Neutrophil (primary cell): ENCODE data around the gene DBN1.

Experiments
- H3K27ac ChIP-seq: fragments of 200-600 bp; sonication (generic); 2 replicates; pipeline ENCODE4 v1.5.1; 2016; ENCODE audit warnings: mild to moderate bottlenecking, moderate library complexity
- H3K27me3 ChIP-seq: fragments of 200-600 bp; sonication (generic); 2 replicates; pipeline ENCODE4 v1.6.0; 2016; ENCODE audit warnings: mild to moderate bottlenecking
- H3K36me3 ChIP-seq: fragments of 200-600 bp; sonication (generic); 2 replicates; pipeline ENCODE4 v1.5.1; 2017
- H3K4me1 ChIP-seq, 2 experiments: fragments of 200-600 bp in 1 of 2; sonication (generic) in 1 of 2; 1 replicate in 1 of 2; 2 replicates in 1 of 2; pipeline versions ENCODE4 v1.5.1 to v1.6.1; 2013 to 2016; ENCODE audit warnings: low read depth in 1 of 2, low read length in 1 of 2, mild to moderate bottlenecking in 1 of 2, moderate library complexity in 1 of 2; ENCODE audit not compliant: control insufficient read depth in 1 of 2, insufficient read depth in 1 of 2
- H3K4me3 ChIP-seq, 2 experiments: fragments of 200-600 bp in 1 of 2; sonication (generic) in 1 of 2; 1 replicate in 1 of 2; 2 replicates in 1 of 2; pipeline ENCODE4 v1.5.1; 2013 to 2016; ENCODE audit warnings: low read depth in 1 of 2, low read length in 1 of 2, mild to moderate bottlenecking in 1 of 2, moderate library complexity in 1 of 2
- H3K9me3 ChIP-seq: fragments of 200-600 bp; sonication (generic); 2 replicates; pipeline ENCODE4 v1.5.1; 2016
- CTCF ChIP-seq: fragments of 200-600 bp; sonication (generic); IDR thresholded peaks from 2 replicates; pipeline ENCODE4 v1.5.1; 2016; ENCODE audit warnings: antibody characterized with exemption

DBN1 gene

GRCh38 chr5:177440211-177440989 lies 33.0 kb downstream of the DBN1 start:
- Histone ChIP-seq H3K4me3 (no peak overlapping the region), H3K27ac (peak overlapping the region; percentile 98), H3K9me3 (no peaks in the 10 kb centered on the region), H3K36me3 (peaks cover 96% of the 10 kb centered on the region), H3K4me1 (peaks cover 65 to 66% of the 10 kb centered on the region in 2 experiments), H3K27me3 (no peaks in the 10 kb centered on the region)
- no peak for TF ChIP-seq CTCF

- no peaks in the 10 kb centered on the region for H3K9me3 ChIP-seq
- TF ChIP-seq CTCF = no peak
- no peaks in the 10 kb centered on the region for H3K27me3 ChIP-seq
- H3K27ac ChIP-seq = peak overlapping the region; percentile 98
- H3K4me1 ChIP-seq = peaks cover 65 to 66% of the 10 kb centered on the region in 2 experiments
- no peak overlapping the region for H3K4me3 ChIP-seq
- peaks cover 100% of the 10 kb centered on the region for H3K36me3 ChIP-seq
These were observed 33.8 kb downstream of the DBN1 start for GRCh38 chr5:177439518-177440053.

- no peak overlapping the region for H3K4me3 ChIP-seq
- TF ChIP-seq CTCF = no peak
- peak overlapping the region; percentile 98 for H3K27ac ChIP-seq
- H3K27me3 ChIP-seq = no peaks in the 10 kb centered on the region
- H3K4me1 ChIP-seq = peaks cover 65 to 66% of the 10 kb centered on the region in 2 experiments
- H3K9me3 ChIP-seq = no peaks in the 10 kb centered on the region
- H3K36me3 ChIP-seq = peaks cover 100% of the 10 kb centered on the region
These were observed 35.0 kb downstream of the DBN1 start for GRCh38 chr5:177438468-177438867.

GRCh38 chr5:177437623-177438022 lies 35.8 kb downstream of the DBN1 start:
- Histone ChIP-seq H3K4me1 (peaks cover 67 to 70% of the 10 kb centered on the region in 2 experiments), H3K9me3 (no peaks in the 10 kb centered on the region), H3K27ac (peak overlapping the region; percentile 98), H3K4me3 (no peak overlapping the region), H3K36me3 (peaks cover 100% of the 10 kb centered on the region), H3K27me3 (no peaks in the 10 kb centered on the region)
- no peak for TF ChIP-seq CTCF

- Histone ChIP-seq H3K4me3 (no peak overlapping the region), H3K36me3 (peaks cover 95% of the 10 kb centered on the region), H3K27me3 (no peaks in the 10 kb centered on the region), H3K9me3 (no peaks in the 10 kb centered on the region), H3K27ac (peak overlapping the region; percentile 98), H3K4me1 (peaks cover 77 to 80% of the 10 kb centered on the region in 2 experiments)
- TF ChIP-seq CTCF = no peak
These were observed 37.4 kb downstream of the DBN1 start for GRCh38 chr5:177435847-177436536.
